H1 (cell line): ENCODE measurements around the gene RPRD1A. TPM values are rescaled to one million over a fixed set of nuclear protein-coding genes. Genes with fewer than 3 reads are reported as not detected.

Experiments
- CBX5 ChIP-seq: fragments of 300-800, 300-1000 bp; sonication (generic); IDR thresholded peaks from 2 replicates; pipeline ENCODE4 v1.7.1; 2016; ENCODE audit warnings: antibody characterized with exemption, low read length, low read depth
- RAD21 ChIP-seq, 2 experiments: IDR thresholded peaks in 1 of 2; conservative IDR thresholded peaks in 1 of 2; 2 replicates each; pipeline ENCODE4 v1.6.1; 2011; ENCODE audit warnings: low read depth in 2 of 2, low read length in 2 of 2, improper control_type of control experiment in 1 of 2, inconsistent platforms in 1 of 2, mild to moderate bottlenecking in 1 of 2, moderate library complexity in 1 of 2
- polyA plus RNA-seq, 7 experiments: library from polyadenylated mRNA; depleted of rRNA in 3 of 7; stranded (reverse) in 5 of 7; unstranded in 2 of 7; fragments of >200 nt in 5 of 7; fragments of 200-250 nt in 2 of 7; gene quantifications; 1 replicate in 5 of 7; 2 replicates in 1 of 7; 4 replicates in 1 of 7; pipeline versions ENCODE4 v1.2.1 to v1.2.3, GENCODE V29; 2011 to 2013; ENCODE audit warnings: missing spikeins in 2 of 7, mixed read lengths in 2 of 7
- total RNA-seq: library from RNA; stranded (reverse); fragmentation: NEBNext Ultra II Directional; extraction: Animal tissue kit (Norgen Biotek cat#: 25700); gene quantifications from 2 replicates; pipeline ENCODE4 v1.2.1, GENCODE V29; 2021

RPRD1A gene
- total and polyA plus RNA-seq, 2 of the 8 experiments (the other 6 are each of a cell fraction or from before 2014, with no cell fraction given), result 40.5 to 106 TPM

- TF ChIP-seq RAD21 (IDR thresholded peaks at IDR 0.05 in 1 of 2, conservative IDR thresholded peaks at IDR 0.05 in 1 of 2; ENCODE audit: low read depth in 2 of 2, low read length in 2 of 2) (no peak), CBX5 (no peak)
Measured at GRCh38 chr18:36006997-36007396, 60.4 kb downstream of the RPRD1A start (continued).
